Measurements from ENCODE around the gene NKAIN2. TPM values are rescaled to one million over a fixed set of nuclear protein-coding genes. Genes with fewer than 3 reads are reported as not detected.

The NKAIN2 gene
- polyA plus RNA-seq, 1 donor (not counting 4 experiments of a cell fraction or from before 2014, with no cell fraction given), result 0.13 TPM

DNA sequence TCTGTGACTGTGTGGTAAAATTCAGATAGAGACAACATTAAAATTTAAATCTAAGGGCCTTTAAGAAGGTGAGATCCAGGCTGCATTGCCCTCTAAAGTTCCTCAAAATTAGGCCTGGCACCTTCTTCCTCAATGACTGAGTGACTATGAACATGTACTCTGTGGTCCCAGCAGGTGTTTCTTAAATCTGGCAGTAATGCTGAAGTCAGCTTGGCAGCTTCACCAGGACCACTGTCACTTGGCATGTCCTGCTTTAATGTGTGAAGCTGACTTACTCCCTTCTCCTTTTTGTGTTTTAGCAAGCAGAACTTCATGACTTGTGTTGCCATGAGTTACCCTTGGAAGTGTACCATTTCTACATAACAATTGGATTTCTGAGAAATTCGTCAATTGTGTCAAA is 141.7 kb downstream of the NKAIN2 start:
- Histone ChIP-seq H2AFZ (ENCODE audit: control insufficient read depth, low read length) (no peak overlapping the region), H3K27me3 (ENCODE audit: control insufficient read depth, extremely low read depth, insufficient read depth, low read length) (no peaks in the 10 kb centered on the region), H3K9me3 (ENCODE audit: control insufficient read depth, low read depth, low read length) (no peaks in the 10 kb centered on the region), H4K20me1 (ENCODE audit: control insufficient read depth, extremely low read depth, insufficient read depth, low read length) (no peaks in the 10 kb centered on the region), H3K9me1 (ENCODE audit: control insufficient read depth, extremely low read depth, insufficient read depth, low read length) (no peaks in the 10 kb centered on the region), H3K4me2 (ENCODE audit: control insufficient read depth, extremely low read depth, insufficient read depth, low read depth, low read length) (no peak overlapping the region), H3K36me3 (ENCODE audit: control insufficient read depth in 2 of 2, extremely low read depth in 1 of 2, insufficient read depth in 2 of 2, low read length in 2 of 2) (no peaks in the 10 kb centered on the region), H3K27ac (ENCODE audit: control insufficient read depth, insufficient read depth, low read length) (no peak overlapping the region), H3K9ac (ENCODE audit: control insufficient read depth, extremely low read depth, insufficient read depth, low read length) (no peak overlapping the region), H3K4me3 (ENCODE audit: control insufficient read depth in 2 of 3, extremely low read depth in 1 of 3, insufficient read depth in 2 of 3, low read depth in 1 of 3, low read length in 3 of 3) (no peak overlapping the region), H3K4me1 (ENCODE audit: control insufficient read depth, extremely low read depth, insufficient read depth, low read length) (no peaks in the 10 kb centered on the region), H3K79me2 (ENCODE audit: control insufficient read depth, insufficient read depth, low read length) (no peaks in the 10 kb centered on the region)
- no peak for TF ChIP-seq EZH2 (IDR thresholded peaks at IDR 0.05; ENCODE audit: low read length)
- dilution Hi-C loops (cut with MboI; ENCODE audit: extremely low pct_ligation_motif_present, low sequenced_read_pairs), result no loop called here
- no peak for DNase-seq (ENCODE audit: low read depth, low spot score)
- FAIRE-seq, result no peak

DNA sequence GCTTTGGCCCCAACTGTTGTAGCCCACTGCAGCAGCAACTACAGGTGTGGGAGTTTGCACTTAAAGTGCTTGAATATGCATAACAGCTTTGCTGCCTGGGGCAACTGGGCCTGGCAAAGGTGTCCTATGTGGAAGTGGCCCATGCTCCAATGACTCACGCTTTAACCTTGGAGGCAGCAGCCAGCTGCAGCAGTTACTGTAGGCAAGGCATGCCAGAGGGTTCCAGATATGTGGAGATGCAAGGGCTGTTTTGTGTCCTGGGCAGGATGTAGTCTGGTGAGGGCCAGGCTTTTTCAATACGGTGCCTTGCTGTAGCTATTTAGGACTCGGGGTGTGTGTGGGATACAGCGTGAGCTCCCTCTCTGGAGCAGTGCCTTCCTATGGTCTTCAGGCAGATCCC is 150.3 kb downstream of the NKAIN2 start:
- Histone ChIP-seq H3K4me2 (ENCODE audit: control insufficient read depth, extremely low read depth, insufficient read depth, low read depth, low read length) (no peak overlapping the region), H3K36me3 (ENCODE audit: control insufficient read depth in 2 of 2, extremely low read depth in 1 of 2, insufficient read depth in 2 of 2, low read length in 2 of 2) (no peaks in the 10 kb centered on the region), H3K9me1 (ENCODE audit: control insufficient read depth, extremely low read depth, insufficient read depth, low read length) (no peaks in the 10 kb centered on the region), H4K20me1 (ENCODE audit: control insufficient read depth, extremely low read depth, insufficient read depth, low read length) (no peaks in the 10 kb centered on the region), H3K27me3 (ENCODE audit: control insufficient read depth, extremely low read depth, insufficient read depth, low read length) (no peaks in the 10 kb centered on the region), H3K9ac (ENCODE audit: control insufficient read depth, extremely low read depth, insufficient read depth, low read length) (no peak overlapping the region), H3K79me2 (ENCODE audit: control insufficient read depth, insufficient read depth, low read length) (no peaks in the 10 kb centered on the region), H3K9me3 (ENCODE audit: control insufficient read depth, low read depth, low read length) (no peaks in the 10 kb centered on the region), H3K27ac (ENCODE audit: control insufficient read depth, insufficient read depth, low read length) (no peak overlapping the region), H3K4me3 (ENCODE audit: control insufficient read depth in 2 of 3, extremely low read depth in 1 of 3, insufficient read depth in 2 of 3, low read depth in 1 of 3, low read length in 3 of 3) (no peak overlapping the region), H2AFZ (ENCODE audit: control insufficient read depth, low read length) (no peak overlapping the region), H3K4me1 (ENCODE audit: control insufficient read depth, extremely low read depth, insufficient read depth, low read length) (no peaks in the 10 kb centered on the region)
- no peak for DNase-seq (ENCODE audit: low read depth, low spot score)
- dilution Hi-C loops (cut with MboI; ENCODE audit: extremely low pct_ligation_motif_present, low sequenced_read_pairs), result loop anchor here (25.0 kb wide), 1 partner anchor 167 kb away; no protein-coding TSS in a partner anchor
- TF ChIP-seq EZH2 (IDR thresholded peaks at IDR 0.05; ENCODE audit: low read length) (no peak), CTCF (optimal IDR thresholded peaks at IDR 0.05 in 1 of 3, IDR thresholded peaks at IDR 0.05 in 1 of 3, conservative IDR thresholded peaks at IDR 0.05 in 1 of 3; ENCODE audit: extremely low read depth in 1 of 3, insufficient read depth in 2 of 3, low read length in 3 of 3) (no peak)
- FAIRE-seq, result peak; percentile 53

- Histone ChIP-seq H3K4me2 (ENCODE audit: control insufficient read depth, extremely low read depth, insufficient read depth, low read depth, low read length) (no peak overlapping the region), H3K4me1 (ENCODE audit: control insufficient read depth, extremely low read depth, insufficient read depth, low read length) (no peaks in the 10 kb centered on the region), H3K9me3 (ENCODE audit: control insufficient read depth, low read depth, low read length) (no peaks in the 10 kb centered on the region), H3K9ac (ENCODE audit: control insufficient read depth, extremely low read depth, insufficient read depth, low read length) (no peak overlapping the region), H3K27me3 (ENCODE audit: control insufficient read depth, extremely low read depth, insufficient read depth, low read length) (no peaks in the 10 kb centered on the region), H3K27ac (ENCODE audit: control insufficient read depth, insufficient read depth, low read length) (no peak overlapping the region), H3K9me1 (ENCODE audit: control insufficient read depth, extremely low read depth, insufficient read depth, low read length) (no peaks in the 10 kb centered on the region), H4K20me1 (ENCODE audit: control insufficient read depth, extremely low read depth, insufficient read depth, low read length) (no peaks in the 10 kb centered on the region), H3K4me3 (ENCODE audit: control insufficient read depth in 2 of 3, extremely low read depth in 1 of 3, insufficient read depth in 2 of 3, low read depth in 1 of 3, low read length in 3 of 3) (no peak overlapping the region), H3K36me3 (ENCODE audit: control insufficient read depth in 2 of 2, extremely low read depth in 1 of 2, insufficient read depth in 2 of 2, low read length in 2 of 2) (no peaks in the 10 kb centered on the region), H2AFZ (ENCODE audit: control insufficient read depth, low read length) (no peak overlapping the region), H3K79me2 (ENCODE audit: control insufficient read depth, insufficient read depth, low read length) (no peaks in the 10 kb centered on the region)
- FAIRE-seq, result no peak
- dilution Hi-C loops (cut with MboI; ENCODE audit: extremely low pct_ligation_motif_present, low sequenced_read_pairs), result loop anchor here (25.0 kb wide), 1 partner anchor 169 kb away; no protein-coding TSS in a partner anchor
- no peak for TF ChIP-seq EZH2 (IDR thresholded peaks at IDR 0.05; ENCODE audit: low read length)
- no peak for TF ChIP-seq CTCF (optimal IDR thresholded peaks at IDR 0.05 in 1 of 3, IDR thresholded peaks at IDR 0.05 in 1 of 3, conservative IDR thresholded peaks at IDR 0.05 in 1 of 3; ENCODE audit: extremely low read depth in 1 of 3, insufficient read depth in 2 of 3, low read length in 3 of 3)
- no peak for DNase-seq (ENCODE audit: low read depth, low spot score)
Observed at GRCh38 chr6:123956492-123957139, 153.0 kb downstream of the NKAIN2 start.
